Neutrophil (primary cell): ENCODE results near the gene MCM8.

Experiments
- H3K27ac ChIP-seq: fragments of 200-600 bp; sonication (generic); 2 replicates; pipeline ENCODE4 v1.5.1; 2016; ENCODE audit warnings: mild to moderate bottlenecking, moderate library complexity
- H3K27me3 ChIP-seq: fragments of 200-600 bp; sonication (generic); 2 replicates; pipeline ENCODE4 v1.6.0; 2016; ENCODE audit warnings: mild to moderate bottlenecking
- H3K36me3 ChIP-seq: fragments of 200-600 bp; sonication (generic); 2 replicates; pipeline ENCODE4 v1.5.1; 2017
- H3K4me1 ChIP-seq, 2 experiments: fragments of 200-600 bp in 1 of 2; sonication (generic) in 1 of 2; 1 replicate in 1 of 2; 2 replicates in 1 of 2; pipeline versions ENCODE4 v1.5.1 to v1.6.1; 2013 to 2016; ENCODE audit warnings: low read depth in 1 of 2, low read length in 1 of 2, mild to moderate bottlenecking in 1 of 2, moderate library complexity in 1 of 2; ENCODE audit not compliant: control insufficient read depth in 1 of 2, insufficient read depth in 1 of 2
- H3K4me3 ChIP-seq, 2 experiments: fragments of 200-600 bp in 1 of 2; sonication (generic) in 1 of 2; 1 replicate in 1 of 2; 2 replicates in 1 of 2; pipeline ENCODE4 v1.5.1; 2013 to 2016; ENCODE audit warnings: low read depth in 1 of 2, low read length in 1 of 2, mild to moderate bottlenecking in 1 of 2, moderate library complexity in 1 of 2
- H3K9me3 ChIP-seq: fragments of 200-600 bp; sonication (generic); 2 replicates; pipeline ENCODE4 v1.5.1; 2016
- CTCF ChIP-seq: fragments of 200-600 bp; sonication (generic); IDR thresholded peaks from 2 replicates; pipeline ENCODE4 v1.5.1; 2016; ENCODE audit warnings: antibody characterized with exemption

The MCM8 gene

DNA sequence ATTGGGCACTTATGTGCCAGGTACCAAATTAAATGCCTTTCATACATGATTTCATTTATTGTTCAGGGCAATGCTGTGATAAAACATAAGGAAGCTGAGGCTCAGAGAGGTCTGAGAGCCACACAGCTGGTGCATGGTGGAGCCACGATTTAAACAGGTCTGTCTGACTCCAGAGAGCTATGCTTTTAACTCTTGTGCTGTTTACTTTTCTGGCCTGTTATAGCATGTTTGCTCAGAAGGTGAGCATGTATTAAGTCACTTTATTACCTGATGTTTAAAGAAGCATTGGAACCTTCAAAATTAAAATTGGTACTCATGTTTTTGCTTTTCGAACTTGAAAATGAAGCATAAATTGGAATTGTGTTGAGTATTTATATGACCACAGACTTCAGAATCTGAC is 26.8 kb downstream of the MCM8 start:
- Histone ChIP-seq H3K36me3 (no peaks in the 10 kb centered on the region), H3K4me1 (peaks cover 28 to 30% of the 10 kb centered on the region in 2 experiments), H3K4me3 (no peak overlapping the region), H3K27me3 (no peaks in the 10 kb centered on the region), H3K27ac (no peak overlapping the region), H3K9me3 (no peaks in the 10 kb centered on the region)
- TF ChIP-seq CTCF, result no peak

GRCh38 chr20:5977975-5978374 is 27.5 kb downstream of the MCM8 start:
- H3K27me3 ChIP-seq, result no peaks in the 10 kb centered on the region
- peaks cover 21 to 23% of the 10 kb centered on the region in 2 experiments for H3K4me1 ChIP-seq
- H3K27ac ChIP-seq, result no peak overlapping the region
- H3K4me3 ChIP-seq, result no peak overlapping the region
- H3K36me3 ChIP-seq, result peaks cover 4% of the 10 kb centered on the region
- no peak for TF ChIP-seq CTCF
- H3K9me3 ChIP-seq, result no peaks in the 10 kb centered on the region

DNA sequence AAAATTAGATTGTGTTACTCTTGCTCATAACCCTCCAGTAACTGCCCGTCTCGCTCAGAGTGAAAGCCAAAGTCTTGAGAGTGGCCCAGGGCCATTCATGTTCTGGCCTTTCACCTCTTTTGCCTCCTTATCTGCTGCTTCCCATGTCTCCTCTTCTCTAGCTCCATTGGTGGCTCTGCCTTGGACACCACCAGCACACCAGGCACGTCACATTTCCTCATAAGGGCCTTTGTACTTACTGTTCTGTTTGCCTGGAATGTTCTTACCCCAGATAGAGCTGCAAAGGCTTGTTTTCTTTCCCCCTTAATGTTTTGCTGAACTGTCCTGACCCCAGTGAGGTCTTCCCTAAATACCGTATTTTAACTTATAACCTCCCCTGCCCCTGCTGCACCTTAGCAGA is 29.3 kb downstream of the MCM8 start:
- Histone ChIP-seq H3K4me3 (no peak overlapping the region), H3K36me3 (peaks cover 12% of the 10 kb centered on the region)
- no peak for TF ChIP-seq CTCF

GRCh38 chr20:5980720-5981538 is 30.5 kb downstream of the MCM8 start:
- Histone ChIP-seq H3K27ac (no peak overlapping the region), H3K4me1 (no peaks in the 10 kb centered on the region), H3K9me3 (no peaks in the 10 kb centered on the region), H3K4me3 (no peak overlapping the region), H3K27me3 (no peaks in the 10 kb centered on the region), H3K36me3 (peaks cover 18% of the 10 kb centered on the region)
- TF ChIP-seq CTCF, result no peak

More for the DNA sequence above, 29.3 kb downstream of the MCM8 start:
- Histone ChIP-seq H3K27ac (no peak overlapping the region), H3K9me3 (no peaks in the 10 kb centered on the region), H3K4me1 (peaks cover 2 to 5% of the 10 kb centered on the region in 2 experiments), H3K27me3 (no peaks in the 10 kb centered on the region)

- peaks cover 25% of the 10 kb centered on the region for H3K36me3 ChIP-seq
- no peaks in the 10 kb centered on the region for H3K4me1 ChIP-seq
Measured at GRCh38 chr20:5987383-5987782, 36.9 kb downstream of the MCM8 start.

More at GRCh38 chr20:5987383-5987782, 36.9 kb downstream of the MCM8 start:
- no peaks in the 10 kb centered on the region for H3K27me3 ChIP-seq
- no peak overlapping the region for H3K27ac ChIP-seq
- no peak for TF ChIP-seq CTCF
- no peaks in the 10 kb centered on the region for H3K9me3 ChIP-seq
- no peak overlapping the region for H3K4me3 ChIP-seq
